Measurements from ENCODE around the gene NHP2.

DNA sequence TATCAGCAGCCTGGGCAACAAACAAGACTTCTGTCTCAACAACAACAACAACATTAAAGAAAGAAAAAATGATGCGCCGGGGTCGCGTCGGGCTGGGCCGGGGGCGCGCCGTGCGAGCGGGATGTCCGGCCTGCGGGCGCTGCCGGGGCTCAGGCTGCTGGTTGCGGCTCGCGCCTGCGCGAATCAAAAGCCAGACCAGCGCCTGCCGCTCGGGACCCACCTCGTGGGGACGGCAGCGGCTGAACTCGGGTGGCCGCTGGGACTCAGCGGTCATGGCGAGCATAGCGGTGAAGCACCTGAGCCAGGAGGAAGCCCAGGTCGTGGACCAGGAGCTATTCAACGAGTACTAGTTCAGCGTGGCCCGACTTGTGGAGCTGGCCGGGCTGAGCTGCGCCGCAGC lies 11.9 kb upstream of the NHP2 start:
- TF ChIP-seq FOXM1 (IDR thresholded peaks at IDR 0.05; ENCODE audit: low read depth, low read length) = no peak
- TF ChIP-seq, protein P1, sequence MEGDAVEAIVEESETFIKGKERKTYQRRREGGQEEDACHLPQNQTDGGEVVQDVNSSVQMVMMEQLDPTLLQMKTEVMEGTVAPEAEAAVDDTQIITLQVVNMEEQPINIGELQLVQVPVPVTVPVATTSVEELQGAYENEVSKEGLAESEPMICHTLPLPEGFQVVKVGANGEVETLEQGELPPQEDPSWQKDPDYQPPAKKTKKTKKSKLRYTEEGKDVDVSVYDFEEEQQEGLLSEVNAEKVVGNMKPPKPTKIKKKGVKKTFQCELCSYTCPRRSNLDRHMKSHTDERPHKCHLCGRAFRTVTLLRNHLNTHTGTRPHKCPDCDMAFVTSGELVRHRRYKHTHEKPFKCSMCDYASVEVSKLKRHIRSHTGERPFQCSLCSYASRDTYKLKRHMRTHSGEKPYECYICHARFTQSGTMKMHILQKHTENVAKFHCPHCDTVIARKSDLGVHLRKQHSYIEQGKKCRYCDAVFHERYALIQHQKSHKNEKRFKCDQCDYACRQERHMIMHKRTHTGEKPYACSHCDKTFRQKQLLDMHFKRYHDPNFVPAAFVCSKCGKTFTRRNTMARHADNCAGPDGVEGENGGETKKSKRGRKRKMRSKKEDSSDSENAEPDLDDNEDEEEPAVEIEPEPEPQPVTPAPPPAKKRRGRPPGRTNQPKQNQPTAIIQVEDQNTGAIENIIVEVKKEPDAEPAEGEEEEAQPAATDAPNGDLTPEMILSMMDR (IDR thresholded peaks at IDR 0.05 in 2 of 3, conservative IDR thresholded peaks at IDR 0.05 in 1 of 3; ENCODE audit: control insufficient read depth in 2 of 3, extremely low read depth in 1 of 3, insufficient read depth in 1 of 3, low read depth in 3 of 3, low read length in 3 of 3) = no peak
- no peak for TF ChIP-seq TAF1 (IDR thresholded peaks at IDR 0.05; ENCODE audit: borderline replicate concordance, low read depth, low read length)
- TF ChIP-seq RCOR1 (conservative IDR thresholded peaks at IDR 0.05; ENCODE audit: low read depth, low read length) = no peak
- no peak for TF ChIP-seq POLR2A (IDR thresholded peaks at IDR 0.05; ENCODE audit: low read depth, low read length)
- no peak for TF ChIP-seq YY1 (IDR thresholded peaks at IDR 0.05; ENCODE audit: low read depth, low read length)
- TF ChIP-seq SRF (IDR thresholded peaks at IDR 0.05; ENCODE audit: low read depth in 2 of 2, low read length in 2 of 2) = no peak
- no peak for TF ChIP-seq EZH2 (IDR thresholded peaks at IDR 0.05; ENCODE audit: borderline replicate concordance, control insufficient read depth, low read depth, low read length)
- TF ChIP-seq ZNF274 (IDR thresholded peaks at IDR 0.05; ENCODE audit: insufficient read depth, insufficient read length) = no peak
- TF ChIP-seq TCF12 (IDR thresholded peaks at IDR 0.05; ENCODE audit: low read depth, low read length) = no peak
- no peak for TF ChIP-seq RAD21 (IDR thresholded peaks at IDR 0.05; ENCODE audit: insufficient read depth, low read depth, low read length)
- TF ChIP-seq SMC3 (IDR thresholded peaks at IDR 0.05; ENCODE audit: borderline replicate concordance, low read length) = no peak
- no peak for TF ChIP-seq ETV6 (conservative IDR thresholded peaks at IDR 0.05 in 1 of 2, IDR thresholded peaks at IDR 0.05 in 1 of 2; ENCODE audit: borderline replicate concordance in 1 of 2, low read depth in 1 of 2)
